ENCODE results near the gene IQCM.

IQCM gene

GRCh38 chr4:149328161-149328560 is 487.5 kb downstream of the IQCM start:
- no peak overlapping the region for H3K4me3 ChIP-seq (ENCODE audit: low read depth, low read length)
- no peak overlapping the region for H3K27ac ChIP-seq
- no peak for TF ChIP-seq CTCF (IDR thresholded peaks at IDR 0.05; ENCODE audit: low read depth, low read length, missing control alignments)
- no peaks in the 10 kb centered on the region for H3K27me3 ChIP-seq (replicated peaks)
- DNase-seq = no peak
- in situ Hi-C loops (cut with HindIII; ENCODE audit: low pct_ligation_motif_present, low sequenced_read_pairs) = no loop called here
- no peaks in the 10 kb centered on the region for H3K36me3 ChIP-seq (replicated peaks)

DNA sequence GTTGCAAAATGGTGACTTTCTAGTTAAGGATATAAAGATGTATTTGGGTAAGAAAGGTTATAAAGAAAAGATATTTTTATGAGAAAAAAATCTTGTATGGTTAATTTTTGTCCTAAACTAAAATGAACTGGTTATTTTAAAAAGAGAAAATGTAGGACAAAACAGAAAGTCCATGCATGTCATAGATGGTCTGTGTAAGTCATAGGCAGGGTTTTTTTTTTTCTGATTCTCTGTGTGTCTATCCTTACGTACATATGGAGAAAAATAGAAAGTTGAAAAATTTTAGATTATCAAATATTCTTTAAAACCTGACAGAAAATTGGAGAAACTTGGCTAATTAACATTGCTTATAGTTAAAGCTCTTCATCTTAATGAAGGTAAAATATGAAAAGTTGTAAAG is 493.4 kb downstream of the IQCM start:
- no peaks in the 10 kb centered on the region for H3K27me3 ChIP-seq (replicated peaks)
- no peak overlapping the region for H3K4me3 ChIP-seq (ENCODE audit: low read depth, low read length)
- no peak for TF ChIP-seq CTCF (IDR thresholded peaks at IDR 0.05; ENCODE audit: low read depth, low read length, missing control alignments)
- no peak overlapping the region for H3K27ac ChIP-seq
- in situ Hi-C loops (cut with HindIII; ENCODE audit: low pct_ligation_motif_present, low sequenced_read_pairs) = no loop called here
- H3K36me3 ChIP-seq (replicated peaks) = no peaks in the 10 kb centered on the region
- no peak for DNase-seq

- in situ Hi-C loops (cut with HindIII; ENCODE audit: low pct_ligation_motif_present, low sequenced_read_pairs) = no loop called here
- no peak for TF ChIP-seq CTCF (IDR thresholded peaks at IDR 0.05; ENCODE audit: low read depth, low read length, missing control alignments)
- no peaks in the 10 kb centered on the region for H3K27me3 ChIP-seq (replicated peaks)
- H3K36me3 ChIP-seq (replicated peaks) = no peaks in the 10 kb centered on the region
- H3K4me3 ChIP-seq (ENCODE audit: low read depth, low read length) = no peak overlapping the region
- no peak for DNase-seq
- no peak overlapping the region for H3K27ac ChIP-seq
These were observed 494.2 kb downstream of the IQCM start for GRCh38 chr4:149321438-149321837.

GRCh38 chr4:149311076-149311475 is 504.6 kb downstream of the IQCM start:
- no peak for TF ChIP-seq CTCF (IDR thresholded peaks at IDR 0.05; ENCODE audit: low read depth, low read length, missing control alignments)
- no peaks in the 10 kb centered on the region for H3K27me3 ChIP-seq (replicated peaks)
- no peak for DNase-seq
- no peak overlapping the region for H3K27ac ChIP-seq
- no peak overlapping the region for H3K4me3 ChIP-seq (ENCODE audit: low read depth, low read length)
- H3K36me3 ChIP-seq (replicated peaks) = no peaks in the 10 kb centered on the region
- in situ Hi-C loops (cut with HindIII; ENCODE audit: low pct_ligation_motif_present, low sequenced_read_pairs) = no loop called here

DNA sequence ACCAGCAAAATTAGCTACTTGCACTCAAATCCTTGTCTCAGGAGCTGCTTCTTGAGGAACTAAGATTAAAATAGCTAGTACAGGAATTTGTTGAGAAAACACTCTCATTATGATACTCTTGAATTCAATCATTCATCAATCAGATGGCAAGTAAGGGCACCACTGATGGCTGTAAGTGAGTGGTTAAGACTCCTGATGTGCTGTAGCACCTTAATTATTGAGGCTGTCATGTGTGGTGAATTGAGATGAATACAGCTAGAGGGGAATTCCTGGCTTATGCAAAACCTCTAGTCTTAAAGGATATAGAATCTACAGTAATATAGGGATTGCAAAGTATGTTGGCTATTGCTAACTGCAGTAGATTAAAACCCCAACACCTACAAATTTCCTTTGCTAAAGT is 509.1 kb downstream of the IQCM start:
- in situ Hi-C loops (cut with HindIII; ENCODE audit: low pct_ligation_motif_present, low sequenced_read_pairs) = no loop called here
- Histone ChIP-seq H3K36me3 (replicated peaks) (no peaks in the 10 kb centered on the region), H3K27me3 (replicated peaks) (no peaks in the 10 kb centered on the region), H3K27ac (no peak overlapping the region), H3K4me3 (ENCODE audit: low read depth, low read length) (no peak overlapping the region)
- no peak for DNase-seq
- TF ChIP-seq CTCF (IDR thresholded peaks at IDR 0.05; ENCODE audit: low read depth, low read length, missing control alignments) = no peak
